ENCODE measurements around the gene NDC1. TPM values are rescaled to one million over a fixed set of nuclear protein-coding genes. Genes with fewer than 3 reads are reported as not detected.

Gene NDC1
- total RNA-seq, 1 donor from 2014 or later, result 12.3 TPM

GRCh38 chr1:53810497-53810896 lies 27.6 kb downstream of the NDC1 start:
- H3K27me3 ChIP-seq, result no peaks in the 10 kb centered on the region
- no peaks in the 10 kb centered on the region for H3K9me3 ChIP-seq
- TF ChIP-seq POLR2AphosphoS5 (IDR thresholded peaks at IDR 0.05; ENCODE audit: insufficient read depth in 1 of 2, low read depth in 1 of 2), result no peak
- intact Hi-C loops (cut with DNase I), result no loop called here
- DNase-seq (ENCODE audit: extremely low spot score in 2 of 2), result no peak
- H3K36me3 ChIP-seq, result peaks cover 0 to 6% of the 10 kb centered on the region in 2 donors
- no peak overlapping the region for H3K4me3 ChIP-seq
- H3K4me1 ChIP-seq, result no peaks in the 10 kb centered on the region
- no peak overlapping the region for H3K27ac ChIP-seq

- Histone ChIP-seq H3K36me3 (peaks cover 0 to 6% of the 10 kb centered on the region in 2 donors), H3K9me3 (no peaks in the 10 kb centered on the region), H3K27me3 (no peaks in the 10 kb centered on the region), H3K4me1 (no peaks in the 10 kb centered on the region), H3K4me3 (no peak overlapping the region), H3K27ac (no peak overlapping the region)
- TF ChIP-seq POLR2A (IDR thresholded peaks at IDR 0.05) (no peak), POLR2AphosphoS5 (IDR thresholded peaks at IDR 0.05; ENCODE audit: insufficient read depth in 1 of 2, low read depth in 1 of 2) (no peak)
- TF ChIP-seq, protein P1, sequence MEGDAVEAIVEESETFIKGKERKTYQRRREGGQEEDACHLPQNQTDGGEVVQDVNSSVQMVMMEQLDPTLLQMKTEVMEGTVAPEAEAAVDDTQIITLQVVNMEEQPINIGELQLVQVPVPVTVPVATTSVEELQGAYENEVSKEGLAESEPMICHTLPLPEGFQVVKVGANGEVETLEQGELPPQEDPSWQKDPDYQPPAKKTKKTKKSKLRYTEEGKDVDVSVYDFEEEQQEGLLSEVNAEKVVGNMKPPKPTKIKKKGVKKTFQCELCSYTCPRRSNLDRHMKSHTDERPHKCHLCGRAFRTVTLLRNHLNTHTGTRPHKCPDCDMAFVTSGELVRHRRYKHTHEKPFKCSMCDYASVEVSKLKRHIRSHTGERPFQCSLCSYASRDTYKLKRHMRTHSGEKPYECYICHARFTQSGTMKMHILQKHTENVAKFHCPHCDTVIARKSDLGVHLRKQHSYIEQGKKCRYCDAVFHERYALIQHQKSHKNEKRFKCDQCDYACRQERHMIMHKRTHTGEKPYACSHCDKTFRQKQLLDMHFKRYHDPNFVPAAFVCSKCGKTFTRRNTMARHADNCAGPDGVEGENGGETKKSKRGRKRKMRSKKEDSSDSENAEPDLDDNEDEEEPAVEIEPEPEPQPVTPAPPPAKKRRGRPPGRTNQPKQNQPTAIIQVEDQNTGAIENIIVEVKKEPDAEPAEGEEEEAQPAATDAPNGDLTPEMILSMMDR (IDR thresholded peaks at IDR 0.05), result no peak
- intact Hi-C loops (cut with DNase I), result no loop called here
- DNase-seq (ENCODE audit: extremely low spot score in 2 of 2), result no peak
These were observed 28.1 kb downstream of the NDC1 start for GRCh38 chr1:53810007-53810406.

DNA sequence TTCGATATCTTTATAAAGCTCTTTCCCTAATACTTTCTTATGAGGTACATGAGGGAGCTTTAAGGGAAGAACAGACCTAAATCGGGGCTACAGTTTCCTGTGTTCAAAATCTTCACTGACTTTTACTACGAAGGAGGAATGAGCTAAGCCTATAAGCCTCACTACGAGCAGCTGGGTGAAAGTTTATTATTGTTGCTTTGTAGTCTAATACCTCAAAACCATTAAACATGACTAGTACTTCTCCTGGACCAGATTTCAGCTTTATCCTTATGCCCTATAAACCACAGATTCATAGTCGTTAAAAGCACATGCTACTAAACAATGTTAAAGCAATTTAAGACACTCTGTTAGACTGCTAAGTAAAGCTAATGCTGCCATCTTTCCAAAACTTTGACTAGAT lies 30.2 kb downstream of the NDC1 start:
- intact Hi-C loops (cut with DNase I), result no loop called here
- TF ChIP-seq POLR2AphosphoS5 (IDR thresholded peaks at IDR 0.05; ENCODE audit: insufficient read depth in 1 of 2, low read depth in 1 of 2) (no peak), POLR2A (IDR thresholded peaks at IDR 0.05) (no peak)
- TF ChIP-seq, protein P1 (IDR thresholded peaks at IDR 0.05), result no peak

GRCh38 chr1:53804791-53805505 lies 33.1 kb downstream of the NDC1 start:
- Histone ChIP-seq H3K4me1 (no peaks in the 10 kb centered on the region), H3K9me3 (no peaks in the 10 kb centered on the region), H3K27ac (no peak overlapping the region), H3K36me3 (peaks cover 0 to 8% of the 10 kb centered on the region in 2 donors), H3K4me3 (no peak overlapping the region), H3K27me3 (no peaks in the 10 kb centered on the region)
- TF ChIP-seq POLR2A (IDR thresholded peaks at IDR 0.05) (no peak), POLR2AphosphoS5 (IDR thresholded peaks at IDR 0.05; ENCODE audit: insufficient read depth in 1 of 2, low read depth in 1 of 2) (no peak)
- TF ChIP-seq, protein P1 (IDR thresholded peaks at IDR 0.05), result no peak
- DNase-seq (ENCODE audit: extremely low spot score in 2 of 2), result no peak
- intact Hi-C loops (cut with DNase I), result no loop called here

More for the DNA sequence above, 30.2 kb downstream of the NDC1 start:
- Histone ChIP-seq H3K27ac (no peak overlapping the region), H3K36me3 (peaks cover 0 to 6% of the 10 kb centered on the region in 2 donors), H3K9me3 (no peaks in the 10 kb centered on the region), H3K27me3 (no peaks in the 10 kb centered on the region), H3K4me3 (no peak overlapping the region), H3K4me1 (no peaks in the 10 kb centered on the region)
- no peak for DNase-seq (ENCODE audit: extremely low spot score in 2 of 2)

- intact Hi-C loops (cut with DNase I), result no loop called here
- TF ChIP-seq, protein P1 (IDR thresholded peaks at IDR 0.05), result no peak
- TF ChIP-seq POLR2AphosphoS5 (IDR thresholded peaks at IDR 0.05; ENCODE audit: insufficient read depth in 1 of 2, low read depth in 1 of 2) (no peak), POLR2A (IDR thresholded peaks at IDR 0.05) (no peak)
- H3K27ac ChIP-seq, result no peak overlapping the region
- H3K27me3 ChIP-seq, result no peaks in the 10 kb centered on the region
- DNase-seq (ENCODE audit: extremely low spot score in 2 of 2), result no peak
- H3K9me3 ChIP-seq, result no peaks in the 10 kb centered on the region
- H3K4me1 ChIP-seq, result no peaks in the 10 kb centered on the region
- peaks cover 0 to 4% of the 10 kb centered on the region in 2 donors for H3K36me3 ChIP-seq
- H3K4me3 ChIP-seq, result no peak overlapping the region
These were observed 33.9 kb downstream of the NDC1 start for GRCh38 chr1:53804181-53804580.
